NCI-H1105 (cell line): ENCODE data around the gene DIPK1B.

ENCODE experiments used
- DNase-seq: peaks from one replicate; lab custom pipeline; 2025; lab: John Stamatoyannopoulos, UW

The DIPK1B gene

GRCh38 chr9:136738960-136739359 is 26.6 kb downstream of the DIPK1B start:
- DNase-seq, result no peak

DNA sequence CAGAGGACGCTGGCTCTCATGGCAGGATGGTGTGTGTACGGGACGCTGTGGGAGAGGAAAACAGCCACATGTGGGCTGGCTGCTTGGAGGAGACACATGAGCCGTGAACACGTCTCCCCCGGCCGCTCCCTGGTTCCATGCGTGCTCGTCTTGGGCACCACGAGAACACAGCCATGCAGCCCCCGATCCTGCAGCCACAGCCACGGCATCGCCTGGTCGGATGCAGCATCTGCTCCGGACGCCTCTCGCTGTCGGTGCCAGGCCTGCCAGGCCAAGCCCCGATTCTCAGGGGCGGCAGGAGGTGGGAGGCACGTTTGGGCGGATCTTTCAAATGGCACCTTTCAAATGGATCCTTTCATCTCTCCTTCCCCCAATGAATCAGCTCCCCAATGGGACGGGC is 27.1 kb downstream of the DIPK1B start:
- DNase-seq, result no peak

GRCh38 chr9:136740069-136740468 is 27.7 kb downstream of the DIPK1B start:
- no peak for DNase-seq

GRCh38 chr9:136740491-136740890 is 28.1 kb downstream of the DIPK1B start:
- DNase-seq, result no peak

- no peak for DNase-seq
Measured at GRCh38 chr9:136740971-136741882, 28.9 kb downstream of the DIPK1B start.

DNA sequence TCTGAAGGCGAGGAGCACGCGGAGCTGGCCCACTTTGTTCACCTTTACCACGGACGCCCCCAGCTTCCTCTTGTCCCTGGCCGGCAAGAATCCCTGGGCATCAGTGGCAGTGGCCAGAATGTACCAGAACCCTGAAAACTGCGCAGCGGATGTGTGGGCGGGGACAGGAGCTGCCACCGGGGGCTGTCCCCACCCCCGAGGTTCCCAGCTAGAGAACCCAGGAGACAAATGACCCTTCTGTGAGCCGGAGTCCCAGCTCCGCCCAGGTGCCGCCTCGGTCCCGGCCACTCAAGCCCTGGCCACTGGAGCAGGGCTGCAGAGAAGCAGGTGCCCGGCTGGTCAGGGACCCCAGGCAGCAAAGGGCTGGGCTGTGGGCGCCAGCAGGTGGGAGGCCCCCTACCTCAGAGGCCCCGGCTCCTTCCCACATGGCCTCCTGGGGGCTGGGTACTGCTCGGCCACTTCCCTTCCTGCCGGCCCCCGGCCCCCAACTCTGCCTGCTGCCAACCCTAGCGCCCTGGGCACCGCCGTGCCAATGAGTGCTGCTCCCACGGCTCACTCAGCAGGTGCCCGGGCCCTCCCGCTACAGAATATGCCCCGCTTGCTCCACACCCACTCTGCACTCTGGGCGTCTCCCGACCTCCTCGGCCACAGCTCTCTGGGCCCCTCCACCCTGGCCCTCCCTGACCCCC is 29.7 kb downstream of the DIPK1B start:
- no peak for DNase-seq

- DNase-seq, result no peak
Measured at GRCh38 chr9:136742591-136743391, 30.4 kb downstream of the DIPK1B start, which contains the start of gene LCN10. Gene LCN10 (minus strand): TSS chr9:136742940. CDS start chr9:136742903, 37 bp downstream.

- DNase-seq, result no peak
Measured at GRCh38 chr9:136743639-136744211, 31.4 kb downstream of the DIPK1B start.

- no peak for DNase-seq
Measured at GRCh38 chr9:136744773-136745172, 32.4 kb downstream of the DIPK1B start.

- DNase-seq, result no peak
Measured at GRCh38 chr9:136745389-136746154, 33.2 kb downstream of the DIPK1B start.

- DNase-seq, result no peak
Measured at GRCh38 chr9:136746155-136746490, 33.8 kb downstream of the DIPK1B start.

GRCh38 chr9:136746621-136747020 is 34.2 kb downstream of the DIPK1B start:
- no peak for DNase-seq

- no peak for DNase-seq
Measured at GRCh38 chr9:136747161-136748060, 35.0 kb downstream of the DIPK1B start.

- DNase-seq, result no peak
Measured at GRCh38 chr9:136748201-136748600, 35.8 kb downstream of the DIPK1B start, which contains the start of gene LCN6. Gene LCN6 (minus strand): TSS chr9:136748525. CDS start chr9:136748483, 42 bp downstream.

- no peak for DNase-seq
Measured at GRCh38 chr9:136748666-136749611, 36.6 kb downstream of the DIPK1B start.

DNA sequence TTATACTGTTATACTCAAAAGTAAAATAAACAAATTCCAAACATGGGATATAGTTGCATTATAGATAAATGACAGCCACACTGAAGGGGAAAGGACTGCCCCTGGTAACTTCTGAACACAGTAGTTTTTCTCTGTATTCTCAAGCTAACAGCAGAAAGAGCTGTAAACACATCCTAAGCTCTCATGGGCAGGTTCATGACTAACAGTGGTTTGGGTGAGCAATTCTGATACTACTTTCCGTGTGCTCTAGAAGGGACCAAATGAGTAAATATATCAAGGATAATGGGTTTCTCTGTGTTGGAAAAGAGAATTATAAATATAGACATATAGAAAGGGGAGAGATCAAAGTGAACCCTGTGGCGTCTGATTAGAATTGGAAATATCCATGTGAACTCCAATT is 38.2 kb downstream of the DIPK1B start:
- DNase-seq, result no peak

DNA sequence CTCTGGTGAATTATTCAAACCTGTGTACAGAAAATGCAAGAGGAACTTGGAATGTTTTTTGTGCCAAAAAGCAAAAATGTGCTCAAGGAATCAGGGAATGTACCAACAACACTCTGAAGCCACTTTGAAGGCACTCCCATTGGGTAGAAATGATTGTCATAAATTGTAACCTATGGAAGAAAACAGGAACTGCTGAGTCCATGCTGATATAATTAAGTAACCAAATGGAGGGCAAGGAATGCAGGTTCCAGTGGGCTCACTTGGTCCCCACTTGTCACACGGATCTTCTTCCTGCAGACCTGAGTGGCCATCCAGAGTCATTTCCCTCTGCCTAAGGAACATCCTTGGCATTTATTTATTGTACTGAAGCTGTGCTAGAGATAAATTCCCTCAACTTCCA is 38.9 kb downstream of the DIPK1B start:
- no peak for DNase-seq

DNA sequence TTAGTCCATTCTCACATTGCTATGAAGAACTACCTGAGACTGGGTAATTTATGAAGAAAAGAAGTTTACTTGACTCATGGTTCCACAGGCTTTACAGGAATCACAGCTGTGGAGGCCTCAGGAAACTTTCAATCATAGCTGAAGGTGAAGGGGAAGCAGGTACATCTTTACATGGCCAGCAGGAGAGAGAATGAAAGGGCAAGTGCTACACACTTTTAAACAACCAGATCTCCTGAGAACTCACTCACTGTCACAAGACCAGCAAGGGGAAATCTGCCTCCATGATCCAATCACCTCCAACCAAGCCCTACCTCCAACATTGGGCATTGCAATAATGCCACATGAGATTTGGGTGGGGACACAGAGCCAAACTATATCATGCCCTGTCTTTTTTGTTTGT is 39.4 kb downstream of the DIPK1B start:
- no peak for DNase-seq
